ENCODE data around the gene DDX3X. TPM values are rescaled to one million over a fixed set of nuclear protein-coding genes. Genes with fewer than 3 reads are reported as not detected.

The DDX3X gene
- total and polyA plus RNA-seq, 9 of the 15 experiments (the other 6 are each of a cell fraction or from before 2014, with no cell fraction given), result 51.3 to 232 (median 138) TPM

DNA sequence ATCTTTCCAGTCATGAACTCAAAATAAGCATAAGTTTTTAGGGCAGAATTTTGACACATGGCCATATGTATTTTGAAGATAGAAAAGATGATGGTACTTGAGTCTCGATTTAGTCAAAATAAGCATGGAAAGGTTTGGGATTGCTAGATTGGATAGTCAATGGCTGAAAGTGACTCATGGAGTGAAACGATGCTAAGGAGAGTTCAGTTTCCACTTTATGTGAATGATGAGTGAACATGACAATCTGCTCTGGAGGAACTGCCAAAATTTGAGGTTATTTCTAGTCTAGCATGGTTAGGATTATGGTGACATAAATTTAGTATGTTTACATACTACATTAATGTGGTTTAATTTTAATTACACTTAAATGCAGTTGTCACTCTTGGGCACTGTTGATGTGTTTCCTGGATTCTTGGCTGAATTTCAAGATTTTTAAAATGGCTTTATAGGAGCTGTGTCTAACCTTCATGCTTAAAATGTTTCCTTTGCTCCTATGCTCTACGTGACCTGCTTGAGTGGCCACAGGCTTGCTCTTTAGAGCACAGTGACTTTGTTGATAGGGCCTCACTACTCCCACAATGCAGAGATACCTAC, 17.1 kb downstream of the DDX3X start (continued):
- TF ChIP-seq, protein P1, sequence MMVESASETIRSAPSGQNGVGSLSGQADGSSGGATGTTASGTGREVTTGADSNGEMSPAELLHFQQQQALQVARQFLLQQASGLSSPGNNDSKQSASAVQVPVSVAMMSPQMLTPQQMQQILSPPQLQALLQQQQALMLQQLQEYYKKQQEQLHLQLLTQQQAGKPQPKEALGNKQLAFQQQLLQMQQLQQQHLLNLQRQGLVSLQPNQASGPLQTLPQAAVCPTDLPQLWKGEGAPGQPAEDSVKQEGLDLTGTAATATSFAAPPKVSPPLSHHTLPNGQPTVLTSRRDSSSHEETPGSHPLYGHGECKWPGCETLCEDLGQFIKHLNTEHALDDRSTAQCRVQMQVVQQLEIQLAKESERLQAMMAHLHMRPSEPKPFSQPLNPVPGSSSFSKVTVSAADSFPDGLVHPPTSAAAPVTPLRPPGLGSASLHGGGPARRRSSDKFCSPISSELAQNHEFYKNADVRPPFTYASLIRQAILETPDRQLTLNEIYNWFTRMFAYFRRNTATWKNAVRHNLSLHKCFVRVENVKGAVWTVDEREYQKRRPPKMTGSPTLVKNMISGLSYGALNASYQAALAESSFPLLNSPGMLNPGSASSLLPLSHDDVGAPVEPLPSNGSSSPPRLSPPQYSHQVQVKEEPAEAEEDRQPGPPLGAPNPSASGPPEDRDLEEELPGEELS (CRISPR knock-in tag; IDR thresholded peaks at IDR 0.05; ENCODE audit: borderline replicate concordance), result no peak
- TF ChIP-seq KLF16 (IDR thresholded peaks at IDR 0.05), result no peak
- 0 out of 4 replicates have a peak, but pooled peaks of 1 of the 2 experiments have one; percentile 7 for TF ChIP-seq SIN3A (IDR thresholded peaks at IDR 0.05; ENCODE audit: borderline replicate concordance in 2 of 2, control insufficient read depth in 1 of 2, low read depth in 2 of 2, low read length in 2 of 2)
- TF ChIP-seq ILK (tag; IDR thresholded peaks at IDR 0.05; ENCODE audit: borderline replicate concordance, low read depth), result no peak
- no peak for TF ChIP-seq NR4A1 (CRISPR knock-in tag; IDR thresholded peaks at IDR 0.05)
- TF ChIP-seq NR4A1 (tag; IDR thresholded peaks at IDR 0.05), result no peak
- no peak for TF ChIP-seq TEAD1 (CRISPR knock-in tag; IDR thresholded peaks at IDR 0.05)
- TF ChIP-seq CTBP1 (IDR thresholded peaks at IDR 0.05; ENCODE audit: borderline replicate concordance), result no peak
- no peak for TF ChIP-seq ARID1B (IDR thresholded peaks at IDR 0.05)
- TF ChIP-seq BRF1 (IDR thresholded peaks at IDR 0.05; ENCODE audit: borderline replicate concordance, extremely low read depth, insufficient read length), result no peak
- no peak for TF ChIP-seq PCBP2 (IDR thresholded peaks at IDR 0.05; ENCODE audit: low read depth, low read length, poor library complexity, severe bottlenecking)
- TF ChIP-seq, protein P2, sequence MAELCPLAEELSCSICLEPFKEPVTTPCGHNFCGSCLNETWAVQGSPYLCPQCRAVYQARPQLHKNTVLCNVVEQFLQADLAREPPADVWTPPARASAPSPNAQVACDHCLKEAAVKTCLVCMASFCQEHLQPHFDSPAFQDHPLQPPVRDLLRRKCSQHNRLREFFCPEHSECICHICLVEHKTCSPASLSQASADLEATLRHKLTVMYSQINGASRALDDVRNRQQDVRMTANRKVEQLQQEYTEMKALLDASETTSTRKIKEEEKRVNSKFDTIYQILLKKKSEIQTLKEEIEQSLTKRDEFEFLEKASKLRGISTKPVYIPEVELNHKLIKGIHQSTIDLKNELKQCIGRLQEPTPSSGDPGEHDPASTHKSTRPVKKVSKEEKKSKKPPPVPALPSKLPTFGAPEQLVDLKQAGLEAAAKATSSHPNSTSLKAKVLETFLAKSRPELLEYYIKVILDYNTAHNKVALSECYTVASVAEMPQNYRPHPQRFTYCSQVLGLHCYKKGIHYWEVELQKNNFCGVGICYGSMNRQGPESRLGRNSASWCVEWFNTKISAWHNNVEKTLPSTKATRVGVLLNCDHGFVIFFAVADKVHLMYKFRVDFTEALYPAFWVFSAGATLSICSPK (IDR thresholded peaks at IDR 0.05; ENCODE audit: borderline replicate concordance), result no peak
- TF ChIP-seq, protein P3, sequence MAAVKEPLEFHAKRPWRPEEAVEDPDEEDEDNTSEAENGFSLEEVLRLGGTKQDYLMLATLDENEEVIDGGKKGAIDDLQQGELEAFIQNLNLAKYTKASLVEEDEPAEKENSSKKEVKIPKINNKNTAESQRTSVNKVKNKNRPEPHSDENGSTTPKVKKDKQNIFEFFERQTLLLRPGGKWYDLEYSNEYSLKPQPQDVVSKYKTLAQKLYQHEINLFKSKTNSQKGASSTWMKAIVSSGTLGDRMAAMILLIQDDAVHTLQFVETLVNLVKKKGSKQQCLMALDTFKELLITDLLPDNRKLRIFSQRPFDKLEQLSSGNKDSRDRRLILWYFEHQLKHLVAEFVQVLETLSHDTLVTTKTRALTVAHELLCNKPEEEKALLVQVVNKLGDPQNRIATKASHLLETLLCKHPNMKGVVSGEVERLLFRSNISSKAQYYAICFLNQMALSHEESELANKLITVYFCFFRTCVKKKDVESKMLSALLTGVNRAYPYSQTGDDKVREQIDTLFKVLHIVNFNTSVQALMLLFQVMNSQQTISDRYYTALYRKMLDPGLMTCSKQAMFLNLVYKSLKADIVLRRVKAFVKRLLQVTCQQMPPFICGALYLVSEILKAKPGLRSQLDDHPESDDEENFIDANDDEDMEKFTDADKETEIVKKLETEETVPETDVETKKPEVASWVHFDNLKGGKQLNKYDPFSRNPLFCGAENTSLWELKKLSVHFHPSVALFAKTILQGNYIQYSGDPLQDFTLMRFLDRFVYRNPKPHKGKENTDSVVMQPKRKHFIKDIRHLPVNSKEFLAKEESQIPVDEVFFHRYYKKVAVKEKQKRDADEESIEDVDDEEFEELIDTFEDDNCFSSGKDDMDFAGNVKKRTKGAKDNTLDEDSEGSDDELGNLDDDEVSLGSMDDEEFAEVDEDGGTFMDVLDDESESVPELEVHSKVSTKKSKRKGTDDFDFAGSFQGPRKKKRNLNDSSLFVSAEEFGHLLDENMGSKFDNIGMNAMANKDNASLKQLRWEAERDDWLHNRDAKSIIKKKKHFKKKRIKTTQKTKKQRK (IDR thresholded peaks at IDR 0.05; ENCODE audit: borderline replicate concordance, low read depth, low read length), result no peak
- TF ChIP-seq DMBX1 (CRISPR knock-in tag; IDR thresholded peaks at IDR 0.05; ENCODE audit: borderline replicate concordance), result no peak
- peak; percentile 77 for TF ChIP-seq POLR2A (conservative IDR thresholded peaks at IDR 0.05)
- TF ChIP-seq PML (IDR thresholded peaks at IDR 0.05; ENCODE audit: low read length), result no peak
- TF ChIP-seq, protein P4, sequence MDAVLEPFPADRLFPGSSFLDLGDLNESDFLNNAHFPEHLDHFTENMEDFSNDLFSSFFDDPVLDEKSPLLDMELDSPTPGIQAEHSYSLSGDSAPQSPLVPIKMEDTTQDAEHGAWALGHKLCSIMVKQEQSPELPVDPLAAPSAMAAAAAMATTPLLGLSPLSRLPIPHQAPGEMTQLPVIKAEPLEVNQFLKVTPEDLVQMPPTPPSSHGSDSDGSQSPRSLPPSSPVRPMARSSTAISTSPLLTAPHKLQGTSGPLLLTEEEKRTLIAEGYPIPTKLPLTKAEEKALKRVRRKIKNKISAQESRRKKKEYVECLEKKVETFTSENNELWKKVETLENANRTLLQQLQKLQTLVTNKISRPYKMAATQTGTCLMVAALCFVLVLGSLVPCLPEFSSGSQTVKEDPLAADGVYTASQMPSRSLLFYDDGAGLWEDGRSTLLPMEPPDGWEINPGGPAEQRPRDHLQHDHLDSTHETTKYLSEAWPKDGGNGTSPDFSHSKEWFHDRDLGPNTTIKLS (IDR thresholded peaks at IDR 0.05; ENCODE audit: borderline replicate concordance, low read depth), result no peak
